T-helper 1 cell treated with Interleukin-12 subunit alpha and Interleukin-12 subunit beta and Interleukin-4 antibody, amounts not matched to agents 30 μg/mL and 1 μg/mL, for 36 hours (primary cell): ENCODE data around the gene RNF44.
A peak's percentile ranks its signal among the peaks of the same experiment; 100 is the strongest.

ENCODE experiments used
- H3K27ac Mint-ChIP-seq: one replicate; pipeline ENCODE4 v1.8.0; 2021; ENCODE audit warnings: mild to moderate bottlenecking, mixed read lengths
- H3K27me3 Mint-ChIP-seq: one replicate; pipeline ENCODE4 v1.8.0; 2021; ENCODE audit warnings: low read depth, mixed read lengths
- H3K36me3 Mint-ChIP-seq: one replicate; pipeline ENCODE4 v1.8.0; 2021; ENCODE audit warnings: low read depth, mixed read lengths
- H3K4me1 Mint-ChIP-seq: one replicate; pipeline ENCODE4 v1.8.0; 2021; ENCODE audit warnings: low read depth, mixed read lengths
- H3K4me3 Mint-ChIP-seq: one replicate; pipeline ENCODE4 v1.8.0; 2021; ENCODE audit warnings: mild to moderate bottlenecking, moderate library complexity, mixed read lengths
- H3K9me3 Mint-ChIP-seq: one replicate; pipeline ENCODE4 v1.8.0; 2021; ENCODE audit warnings: mixed read lengths

RNF44 gene

GRCh38 chr5:176536902-176537553 is at the start of gene RNF44:
RNF44 (minus strand) TSS chr5:176537402; CDS start chr5:176532472, 4,930 bp downstream.
- Mint-ChIP-seq H3K4me3 (peak within 1 kb of the TSS; percentile 99), H3K4me1 (peaks cover 62% of the 10 kb centered on the region), H3K27ac (peak within 1 kb of the TSS; percentile 97), H3K9me3 (no peaks in the 10 kb centered on the region), H3K27me3 (no peaks in the 10 kb centered on the region), H3K36me3 (peaks cover 26% of the 10 kb centered on the region)

- H3K4me1 Mint-ChIP-seq = no peaks in the 10 kb centered on the region
- H3K9me3 Mint-ChIP-seq = peaks cover 21% of the 10 kb centered on the region
- no peaks in the 10 kb centered on the region for H3K27me3 Mint-ChIP-seq
- peaks cover 3% of the 10 kb centered on the region for H3K36me3 Mint-ChIP-seq
- no peak overlapping the region for H3K4me3 Mint-ChIP-seq
- H3K27ac Mint-ChIP-seq = no peak overlapping the region
Measured at GRCh38 chr5:176583076-176583475, 45.9 kb upstream of the RNF44 start.

GRCh38 chr5:176581361-176581760 is 44.2 kb upstream of the RNF44 start:
- Mint-ChIP-seq H3K4me1 (no peaks in the 10 kb centered on the region), H3K4me3 (no peak overlapping the region), H3K27ac (no peak overlapping the region), H3K36me3 (peaks cover 3% of the 10 kb centered on the region), H3K27me3 (no peaks in the 10 kb centered on the region), H3K9me3 (peaks cover 18% of the 10 kb centered on the region)

- Mint-ChIP-seq H3K9me3 (peaks cover 11% of the 10 kb centered on the region), H3K4me1 (no peaks in the 10 kb centered on the region), H3K27me3 (no peaks in the 10 kb centered on the region), H3K27ac (no peak overlapping the region), H3K4me3 (no peak overlapping the region), H3K36me3 (no peaks in the 10 kb centered on the region)
Measured at GRCh38 chr5:176579323-176579722, 42.1 kb upstream of the RNF44 start.

- H3K27me3 Mint-ChIP-seq = no peaks in the 10 kb centered on the region
- H3K4me3 Mint-ChIP-seq = no peak overlapping the region
- H3K36me3 Mint-ChIP-seq = no peaks in the 10 kb centered on the region
- peaks cover 3% of the 10 kb centered on the region for H3K4me1 Mint-ChIP-seq
- H3K9me3 Mint-ChIP-seq = peaks cover 4% of the 10 kb centered on the region
- H3K27ac Mint-ChIP-seq = no peak overlapping the region
Measured at GRCh38 chr5:176578391-176578808, 41.2 kb upstream of the RNF44 start.

- Mint-ChIP-seq H3K4me3 (no peak overlapping the region), H3K27me3 (peaks cover 7% of the 10 kb centered on the region), H3K36me3 (no peaks in the 10 kb centered on the region), H3K4me1 (peaks cover 3% of the 10 kb centered on the region), H3K9me3 (no peaks in the 10 kb centered on the region), H3K27ac (no peak overlapping the region)
Measured at GRCh38 chr5:176577312-176578176, 40.3 kb upstream of the RNF44 start.

GRCh38 chr5:176575488-176576422 is 38.6 kb upstream of the RNF44 start:
- Mint-ChIP-seq H3K36me3 (no peaks in the 10 kb centered on the region), H3K27me3 (peaks cover 11% of the 10 kb centered on the region), H3K9me3 (no peaks in the 10 kb centered on the region), H3K4me3 (no peak overlapping the region), H3K27ac (no peak overlapping the region), H3K4me1 (peaks cover 3% of the 10 kb centered on the region)

- H3K4me3 Mint-ChIP-seq = no peak overlapping the region
- peaks cover 12% of the 10 kb centered on the region for H3K27me3 Mint-ChIP-seq
- peaks cover 3% of the 10 kb centered on the region for H3K4me1 Mint-ChIP-seq
- H3K9me3 Mint-ChIP-seq = no peaks in the 10 kb centered on the region
- H3K36me3 Mint-ChIP-seq = no peaks in the 10 kb centered on the region
- H3K27ac Mint-ChIP-seq = no peak overlapping the region
Measured at GRCh38 chr5:176575066-176575465, 37.9 kb upstream of the RNF44 start.

GRCh38 chr5:176574297-176574591 is 37.0 kb upstream of the RNF44 start:
- Mint-ChIP-seq H3K27me3 (peaks cover 14% of the 10 kb centered on the region), H3K4me1 (peaks cover 3% of the 10 kb centered on the region), H3K4me3 (no peak overlapping the region), H3K36me3 (no peaks in the 10 kb centered on the region), H3K9me3 (no peaks in the 10 kb centered on the region), H3K27ac (no peak overlapping the region)

GRCh38 chr5:176573564-176574296 is 36.5 kb upstream of the RNF44 start:
- Mint-ChIP-seq H3K9me3 (no peaks in the 10 kb centered on the region), H3K4me3 (no peak overlapping the region), H3K27ac (no peak overlapping the region), H3K4me1 (peaks cover 3% of the 10 kb centered on the region), H3K36me3 (no peaks in the 10 kb centered on the region), H3K27me3 (peaks cover 14% of the 10 kb centered on the region)

- Mint-ChIP-seq H3K27me3 (peaks cover 19% of the 10 kb centered on the region), H3K9me3 (no peaks in the 10 kb centered on the region), H3K27ac (no peak overlapping the region)
Measured at GRCh38 chr5:176570044-176570443, 32.8 kb upstream of the RNF44 start.

GRCh38 chr5:176568657-176569056 is 31.5 kb upstream of the RNF44 start:
- Mint-ChIP-seq H3K4me1 (peaks cover under 1% of the 10 kb centered on the region), H3K27ac (no peak overlapping the region), H3K27me3 (peaks cover 19% of the 10 kb centered on the region), H3K9me3 (no peaks in the 10 kb centered on the region), H3K36me3 (no peaks in the 10 kb centered on the region), H3K4me3 (no peak overlapping the region)

More at GRCh38 chr5:176570044-176570443, 32.8 kb upstream of the RNF44 start:
- Mint-ChIP-seq H3K36me3 (no peaks in the 10 kb centered on the region), H3K4me1 (peaks cover 3% of the 10 kb centered on the region), H3K4me3 (no peak overlapping the region)

- H3K9me3 Mint-ChIP-seq = no peaks in the 10 kb centered on the region
Measured at GRCh38 chr5:176565760-176566288, 28.6 kb upstream of the RNF44 start.

GRCh38 chr5:176564002-176564401 is 26.8 kb upstream of the RNF44 start:
- H3K36me3 Mint-ChIP-seq = no peaks in the 10 kb centered on the region
- H3K27me3 Mint-ChIP-seq = peaks cover 10% of the 10 kb centered on the region
- peaks cover 5% of the 10 kb centered on the region for H3K9me3 Mint-ChIP-seq
- no peak overlapping the region for H3K27ac Mint-ChIP-seq
- H3K4me3 Mint-ChIP-seq = no peak overlapping the region
- H3K4me1 Mint-ChIP-seq = peaks cover 6% of the 10 kb centered on the region

More at GRCh38 chr5:176565760-176566288, 28.6 kb upstream of the RNF44 start:
- no peak overlapping the region for H3K27ac Mint-ChIP-seq
- no peaks in the 10 kb centered on the region for H3K4me1 Mint-ChIP-seq
- H3K36me3 Mint-ChIP-seq = no peaks in the 10 kb centered on the region
- peaks cover 13% of the 10 kb centered on the region for H3K27me3 Mint-ChIP-seq
- H3K4me3 Mint-ChIP-seq = no peak overlapping the region
